ENCODE data around the gene CERKL.

CERKL gene

GRCh38 chr2:181642086-181642485, 14.8 kb downstream of the CERKL start:
- H3K27me3 ChIP-seq (ENCODE audit: insufficient read depth, low read depth): no peaks in the 10 kb centered on the region
- no peaks in the 10 kb centered on the region for H3K4me1 ChIP-seq (ENCODE audit: low read depth, poor library complexity, severe bottlenecking)
- no peak overlapping the region for H3K27ac ChIP-seq
- TF ChIP-seq CTCF (conservative IDR thresholded peaks at IDR 0.05; ENCODE audit: low read depth, low read length): no peak
- H3K9ac ChIP-seq: no peak overlapping the region
- H3K4me3 ChIP-seq (IDR thresholded peaks at IDR 0.05; ENCODE audit: insufficient read depth, low read depth, low read length): no peak overlapping the region
- H3K4me2 ChIP-seq: no peak overlapping the region
- no peaks in the 10 kb centered on the region for H3K79me2 ChIP-seq (ENCODE audit: insufficient read depth, low read depth)
- H2AFZ ChIP-seq (ENCODE audit: low read depth): no peak overlapping the region
- H4K20me1 ChIP-seq (ENCODE audit: insufficient read depth): no peaks in the 10 kb centered on the region
- no peaks in the 10 kb centered on the region for H3K36me3 ChIP-seq (ENCODE audit: insufficient read depth)

GRCh38 chr2:181639686-181640085, 17.2 kb downstream of the CERKL start:
- H4K20me1 ChIP-seq (ENCODE audit: insufficient read depth): no peaks in the 10 kb centered on the region
- H3K4me3 ChIP-seq (IDR thresholded peaks at IDR 0.05; ENCODE audit: insufficient read depth, low read depth, low read length): no peak overlapping the region
- no peak overlapping the region for H3K4me2 ChIP-seq
- no peak overlapping the region for H3K9ac ChIP-seq
- H3K36me3 ChIP-seq (ENCODE audit: insufficient read depth): no peaks in the 10 kb centered on the region
- no peaks in the 10 kb centered on the region for H3K27me3 ChIP-seq (ENCODE audit: insufficient read depth, low read depth)
- no peaks in the 10 kb centered on the region for H3K79me2 ChIP-seq (ENCODE audit: insufficient read depth, low read depth)
- no peak overlapping the region for H3K27ac ChIP-seq
- no peak overlapping the region for H2AFZ ChIP-seq (ENCODE audit: low read depth)
- no peak for TF ChIP-seq CTCF (conservative IDR thresholded peaks at IDR 0.05; ENCODE audit: low read depth, low read length)
- no peaks in the 10 kb centered on the region for H3K4me1 ChIP-seq (ENCODE audit: low read depth, poor library complexity, severe bottlenecking)

GRCh38 chr2:181632733-181633401, 24.0 kb downstream of the CERKL start:
- Histone ChIP-seq H3K4me3 (IDR thresholded peaks at IDR 0.05; ENCODE audit: insufficient read depth, low read depth, low read length) (no peak overlapping the region), H3K4me2 (no peak overlapping the region), H3K9ac (no peak overlapping the region), H4K20me1 (ENCODE audit: insufficient read depth) (no peaks in the 10 kb centered on the region), H3K27me3 (ENCODE audit: insufficient read depth, low read depth) (no peaks in the 10 kb centered on the region), H3K27ac (no peak overlapping the region), H3K79me2 (ENCODE audit: insufficient read depth, low read depth) (no peaks in the 10 kb centered on the region), H3K4me1 (ENCODE audit: low read depth, poor library complexity, severe bottlenecking) (no peaks in the 10 kb centered on the region), H3K36me3 (ENCODE audit: insufficient read depth) (no peaks in the 10 kb centered on the region), H2AFZ (ENCODE audit: low read depth) (no peak overlapping the region)
- no peak for TF ChIP-seq CTCF (conservative IDR thresholded peaks at IDR 0.05; ENCODE audit: low read depth, low read length)

- no peak overlapping the region for H3K4me2 ChIP-seq
Measured at GRCh38 chr2:181628590-181629585, 28.0 kb downstream of the CERKL start.

More at GRCh38 chr2:181628590-181629585, 28.0 kb downstream of the CERKL start:
- no peak overlapping the region for H2AFZ ChIP-seq (ENCODE audit: low read depth)
- H3K27ac ChIP-seq: no peak overlapping the region
- no peaks in the 10 kb centered on the region for H3K36me3 ChIP-seq (ENCODE audit: insufficient read depth)
- H3K4me3 ChIP-seq (IDR thresholded peaks at IDR 0.05; ENCODE audit: insufficient read depth, low read depth, low read length): no peak overlapping the region
- no peaks in the 10 kb centered on the region for H4K20me1 ChIP-seq (ENCODE audit: insufficient read depth)
- no peaks in the 10 kb centered on the region for H3K79me2 ChIP-seq (ENCODE audit: insufficient read depth, low read depth)
- H3K27me3 ChIP-seq (ENCODE audit: insufficient read depth, low read depth): no peaks in the 10 kb centered on the region
- no peak for TF ChIP-seq CTCF (conservative IDR thresholded peaks at IDR 0.05; ENCODE audit: low read depth, low read length)
- no peaks in the 10 kb centered on the region for H3K4me1 ChIP-seq (ENCODE audit: low read depth, poor library complexity, severe bottlenecking)
- H3K9ac ChIP-seq: no peak overlapping the region

Measured in KMS-11 (cell line).